K562 (cell line): ENCODE data around the gene PYGB. TPM values are rescaled to one million over a fixed set of nuclear protein-coding genes. Genes with fewer than 3 reads are reported as not detected.

ENCODE experiments used
- ATAC-seq: fragments of 200-7000 bp; cut with Tn5 transposase; 3 replicates; pipeline ENCODE4 v1.9.1; 2020; ENCODE audit warnings: moderate library complexity
- BruUV-seq: library from RNA; stranded (reverse); fragments of 400-500 nt; replicated peaks from 2 replicates; lab custom pipeline; 2021; lab: Mats Ljungman, UMichigan
- CTCF ChIA-PET: fragments of 300-600 bp; formaldehyde crosslinking; extraction: SDS; loops from one replicate; lab custom pipeline; 2021; ENCODE audit warnings: low intra/inter-chr PET ratio; lab: Yijun Ruan, JAX
- POLR2A ChIA-PET: fragments of 300-600, 350-650 bp; sonication (Branson Sonifier 250); formaldehyde crosslinking; extraction: SDS; loops from one replicate; lab custom pipeline; 2021; ENCODE audit warnings: antibody characterized with exemption, inconsistent platforms; lab: Yijun Ruan, JAX
- DNase-seq, 4 experiments: peaks; one replicate each; pipeline versions ENCODE4 v3.0.0 to v3.0.0-alpha.2; 2011 to 2018; ENCODE audit warnings: low spot score in 3 of 4, mixed read lengths in 3 of 4; ENCODE audit errors: extremely low read depth in 1 of 4
- FAIRE-seq: peaks from 2 replicates; lab custom pipeline; 2011; peaks lifted over from hg19 to GRCh38; lab: Jason Lieb, UNC
- H2AFZ ChIP-seq: 2 replicates; pipeline ENCODE4 v1.6.0; 2011; ENCODE audit warnings: low read depth, low read length, control low read depth, inconsistent platforms
- H3K27ac ChIP-seq: fragments of 200-600 bp; 3 replicates; pipeline ENCODE4 v1.8.0; 2011; ENCODE audit warnings: low read depth, mild to moderate bottlenecking, control low read depth, inconsistent platforms, low read length, moderate library complexity, mixed read lengths; ENCODE audit errors: extremely low read depth
- H3K27me3 ChIP-seq, 2 experiments: fragments of 300-600 bp in 1 of 2; 2 replicates in 1 of 2; 3 replicates in 1 of 2; pipeline versions ENCODE4 v1.6.0 to v1.8.0; 2011; ENCODE audit warnings: inconsistent platforms in 2 of 2, low read length in 2 of 2, mild to moderate bottlenecking in 1 of 2, mixed read lengths in 1 of 2, moderate library complexity in 1 of 2; ENCODE audit not compliant: control insufficient read depth in 2 of 2, insufficient read depth in 2 of 2
- H3K36me3 ChIP-seq: fragments of 300-600 bp; 3 replicates; pipeline ENCODE4 v1.8.0; 2011; ENCODE audit warnings: mild to moderate bottlenecking, low read length, inconsistent platforms; ENCODE audit not compliant: control insufficient read depth, insufficient read depth
- H3K4me1 ChIP-seq, 2 experiments: fragments of 200-600 bp in 1 of 2; replicated peaks in 1 of 2; 2 replicates in 1 of 2; 3 replicates in 1 of 2; pipeline versions ENCODE4 v1.5.1 to v1.8.0; 2011; ENCODE audit warnings: inconsistent platforms in 2 of 2, low read length in 2 of 2, mild to moderate bottlenecking in 1 of 2, mixed read lengths in 1 of 2, moderate library complexity in 1 of 2; ENCODE audit not compliant: control insufficient read depth in 2 of 2, insufficient read depth in 2 of 2
- H3K4me2 ChIP-seq: 2 replicates; pipeline ENCODE4 v1.6.1; 2011; ENCODE audit warnings: low read length, control low read depth, inconsistent platforms, mixed read lengths; ENCODE audit not compliant: insufficient read depth
- H3K4me3 ChIP-seq: fragments of 200-600 bp; sonication (generic), shearing (Covaris generic); 2 replicates; pipeline ENCODE4 v1.5.1; 2016; ENCODE audit warnings: control low read depth, inconsistent platforms
- H3K79me2 ChIP-seq: fragments of 200-600 bp; 3 replicates; pipeline ENCODE4 v1.8.0; 2011; ENCODE audit warnings: low read length, inconsistent platforms; ENCODE audit not compliant: control insufficient read depth, insufficient read depth
- H3K9ac ChIP-seq, 2 experiments: 2 replicates each; pipeline versions ENCODE4 v1.6.0 to v1.6.1; 2011; ENCODE audit warnings: low read depth in 2 of 2, low read length in 2 of 2, control low read depth in 1 of 2, inconsistent platforms in 1 of 2, mild to moderate bottlenecking in 1 of 2, mixed read lengths in 1 of 2; ENCODE audit not compliant: insufficient read depth in 1 of 2
- H3K9me1 ChIP-seq: one replicate; pipeline ENCODE4 v1.6.0; 2011; ENCODE audit warnings: inconsistent platforms, mild to moderate bottlenecking, low read length, moderate library complexity; ENCODE audit not compliant: control insufficient read depth, insufficient read depth
- H3K9me3 ChIP-seq: replicated peaks from 2 replicates; pipeline ENCODE4 v1.5.1; 2011; ENCODE audit warnings: low read depth, low read length, inconsistent platforms; ENCODE audit not compliant: control insufficient read depth, insufficient read depth
- H4K20me1 ChIP-seq: replicated peaks from 2 replicates; pipeline ENCODE4 v1.6.1; 2011; ENCODE audit warnings: low read length, inconsistent platforms, mixed read lengths; ENCODE audit not compliant: control insufficient read depth, insufficient read depth
- AFF1 ChIP-seq, 2 experiments: fragments of 450-650 bp; IDR thresholded peaks; 2 replicates each; pipeline ENCODE4 v1.6.1; 2018; ENCODE audit warnings: mild to moderate bottlenecking in 2 of 2, low read depth in 1 of 2; ENCODE audit not compliant: partially characterized antibody in 2 of 2
- HMBOX1 ChIP-seq: sonication (generic); IDR thresholded peaks from 2 replicates; pipeline ENCODE4 v1.6.1; 2016
- POLR2G ChIP-seq: fragments of 200-400 bp; formaldehyde crosslinking; IDR thresholded peaks from 2 replicates; pipeline ENCODE4 v1.6.1; 2017; ENCODE audit warnings: low read depth, mild to moderate bottlenecking, antibody characterized with exemption, low read length, moderate library complexity
- RBFOX2 ChIP-seq: fragments of 200-400 bp; formaldehyde crosslinking; IDR thresholded peaks from 2 replicates; pipeline ENCODE4 v1.6.1; 2017; ENCODE audit warnings: low read depth, mild to moderate bottlenecking, low read length, moderate library complexity
- SIX5 ChIP-seq, 2 experiments: IDR thresholded peaks; 2 replicates each; pipeline ENCODE4 v1.6.1; 2011; ENCODE audit warnings: low read length in 2 of 2, borderline replicate concordance in 1 of 2, low read depth in 1 of 2, mild to moderate bottlenecking in 1 of 2, moderate library complexity in 1 of 2; ENCODE audit not compliant: insufficient read depth in 1 of 2
- XRCC4 ChIP-seq: IDR thresholded peaks from one replicate; pipeline ENCODE4 v1.6.1; 2011; ENCODE audit not compliant: insufficient read depth, insufficient read length; ENCODE audit errors: extremely low read depth
- WGBS: fragments of 100-300 bp; shearing (Covaris generic); methylation state at CpG from one replicate; pipeline ENCODE4 v1.1.6; 2016; ENCODE audit warnings: low coverage, mixed read lengths; ENCODE audit not compliant: insufficient coverage; ENCODE audit errors: missing lambda C conversion rate; 5-methylcytosine and 5-hydroxymethylcytosine counted together
- in situ Hi-C: fragments of 300-500 bp; cut with MboI; formaldehyde crosslinking; loops from 4 replicates; pipeline ENCODE4 v1.15.0; 2018; ENCODE audit warnings: inconsistent platforms, mixed read lengths
- intact Hi-C: fragments of 100-400 bp; cut with micrococcal nuclease; formaldehyde crosslinking; loops from 2 replicates; pipeline ENCODE4 v1.14.2; 2022
- polyA plus RNA-seq, 8 experiments: library from polyadenylated mRNA; depleted of rRNA in 4 of 8; stranded (reverse) in 5 of 8; unstranded in 3 of 8; fragments of >200 nt; fragmentation: Nextera tagmentation in 2 of 8; fragmentation: Illumina TruSeq in 1 of 8; extraction: Ambion mirVana in 2 of 8; extraction: Trizol in 1 of 8; gene quantifications; 2 replicates each; pipeline versions ENCODE4 v1.2.1 to v1.2.3, GENCODE V29; 2011 to 2014; ENCODE audit warnings: inconsistent platforms in 1 of 8, missing spikeins in 1 of 8
- total RNA-seq, 7 experiments: library from RNA; depleted of rRNA in 6 of 7; stranded (reverse); fragments of >200 nt in 6 of 7; fragmentation: Illumina TruSeq in 2 of 7; extraction: Trizol in 2 of 7; gene quantifications; 2 replicates each; pipeline versions ENCODE4 v1.2.1 to v1.2.3, GENCODE V29; 2011 to 2021; ENCODE audit warnings: low replicate concordance in 1 of 7

PYGB gene
- total and polyA plus RNA-seq, 9 of the 15 experiments (the other 6 are each of a cell fraction or from before 2014, with no cell fraction given): 0.34 to 18.0 (median 9.8) TPM

- TF ChIP-seq AFF1 (IDR thresholded peaks at IDR 0.05; ENCODE audit: low read depth in 1 of 2, partially characterized antibody in 2 of 2) (no peak), SIX5 (IDR thresholded peaks at IDR 0.05; ENCODE audit: borderline replicate concordance in 1 of 2, insufficient read depth in 1 of 2, low read depth in 1 of 2, low read length in 2 of 2) (no peak)
Observed at GRCh38 chr20:25223179-25223661, 24.7 kb upstream of the PYGB start (continued).

GRCh38 chr20:25223765-25224720 is 23.8 kb upstream of the PYGB start:
- Histone ChIP-seq H3K27me3 (no peaks in the 10 kb centered on the region), H3K9me1 (peaks cover 3% of the 10 kb centered on the region)
- TF ChIP-seq HMBOX1: no peak
- no peak for TF ChIP-seq XRCC4
- 0 out of 2 replicates have a peak, but pooled peaks have one; percentile 23 for TF ChIP-seq RBFOX2
- peak; percentile 48; the same call in 1 of the 2 replicates for TF ChIP-seq POLR2G
- TF ChIP-seq, all 486 proteins: peak for 2
- POLR2A ChIA-PET: interaction anchor here (0.6 to 1.9 kb wide), 5 partner anchors 9 to 148 kb away, joined by 3 to 6 read pairs (median 4); no protein-coding TSS in a partner anchor
- BruUV-seq: no TSS peak
- FAIRE-seq (no peak), DNase-seq (peak in 1 of 4 experiments; percentile 3), ATAC-seq (no peak)
- peak overlapping the region in 1 of 2 experiments; percentile 40; a peak in 2 of 4 replicates for H3K9ac ChIP-seq
- 0 out of 2 replicates have a peak, but pooled peaks cover 3% of the 10 kb centered on the region for H4K20me1 ChIP-seq
- intact Hi-C loops: loop anchor here (1.0 kb wide), 1 partner anchor 24 kb away; the partner anchor contains the start of gene PYGB
- CTCF ChIA-PET: no interaction called here
- no peak overlapping the region for H2AFZ ChIP-seq
- WGBS: 89% methylated on average over 9 of the region's 24 CpGs
- in situ Hi-C loops: no loop called here
- H3K4me3 ChIP-seq: no peak overlapping the region
- H3K4me2 ChIP-seq: no peak overlapping the region
- H3K79me2 ChIP-seq: no peaks in the 10 kb centered on the region
- peak overlapping the region; percentile 81; the same call in 2 of the 3 replicates for H3K27ac ChIP-seq
- H3K9me3 ChIP-seq: no peaks in the 10 kb centered on the region
- no peaks in the 10 kb centered on the region; the same call in 2 of the 3 replicates for H3K36me3 ChIP-seq
- peaks cover 32 to 55% of the 10 kb centered on the region in 2 experiments for H3K4me1 ChIP-seq
